ENCODE measurements around the gene EZR.

The EZR gene

DNA sequence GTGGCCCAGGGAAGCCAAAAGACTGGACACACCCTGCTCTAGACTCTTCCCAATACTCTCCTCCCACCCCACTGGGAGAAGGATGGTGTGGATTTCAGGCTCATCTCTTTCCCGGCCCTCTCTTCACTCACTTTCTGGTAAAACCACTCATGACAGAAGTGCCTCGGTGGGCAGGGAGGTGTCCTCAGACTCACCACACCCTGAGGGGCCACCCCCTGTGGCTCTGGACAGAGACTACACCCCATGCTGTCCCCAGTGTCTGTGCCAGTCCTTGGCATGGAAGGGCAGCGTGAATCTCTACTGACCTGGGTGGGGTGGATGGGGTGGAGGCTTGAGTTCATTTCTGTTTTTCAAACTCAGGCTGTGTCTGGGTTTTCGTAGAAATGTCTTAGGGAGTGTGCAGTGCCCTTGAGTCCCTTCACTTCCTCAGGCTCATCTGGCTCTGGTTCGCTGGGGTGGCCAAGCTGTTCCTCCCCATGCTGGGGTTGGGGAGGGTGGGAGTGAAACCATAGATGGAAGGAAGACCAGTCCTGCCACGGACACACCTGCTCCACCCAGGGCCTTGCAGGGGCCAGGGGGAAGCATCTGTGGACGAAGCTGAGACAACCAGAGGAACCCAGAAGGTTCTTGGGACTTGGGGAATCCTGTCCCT lies 59.1 kb downstream of the EZR start:
- no peak for DNase-seq (ENCODE audit: insufficient read length, low spot score)

DNA sequence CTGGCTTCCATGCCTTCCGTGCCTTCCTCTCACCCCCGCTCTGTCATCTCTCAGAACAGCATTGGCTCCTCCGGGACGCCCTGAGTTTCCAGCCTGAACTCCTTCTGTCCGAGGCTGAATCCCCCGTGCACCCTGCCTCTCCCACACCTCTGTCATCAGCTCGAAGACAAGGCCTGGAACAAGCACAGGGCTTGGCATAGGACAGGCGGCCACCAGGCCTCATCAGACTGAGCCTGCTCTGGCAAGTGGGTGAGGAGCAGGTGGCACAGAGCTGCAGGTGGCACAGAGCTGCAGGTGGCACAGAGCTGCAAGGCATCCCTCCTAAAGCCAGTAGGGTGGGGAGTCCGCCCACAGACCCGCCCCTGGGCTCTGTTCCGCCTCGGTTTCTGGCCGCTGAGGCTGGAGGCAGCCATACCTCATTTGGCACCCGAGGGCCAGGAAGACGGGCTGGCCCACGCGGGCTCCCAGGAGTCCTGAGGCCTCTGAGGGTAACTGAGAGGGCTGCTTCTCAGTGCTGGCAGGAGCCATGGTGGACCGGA lies 60.2 kb downstream of the EZR start:
- TF ChIP-seq, protein P1, sequence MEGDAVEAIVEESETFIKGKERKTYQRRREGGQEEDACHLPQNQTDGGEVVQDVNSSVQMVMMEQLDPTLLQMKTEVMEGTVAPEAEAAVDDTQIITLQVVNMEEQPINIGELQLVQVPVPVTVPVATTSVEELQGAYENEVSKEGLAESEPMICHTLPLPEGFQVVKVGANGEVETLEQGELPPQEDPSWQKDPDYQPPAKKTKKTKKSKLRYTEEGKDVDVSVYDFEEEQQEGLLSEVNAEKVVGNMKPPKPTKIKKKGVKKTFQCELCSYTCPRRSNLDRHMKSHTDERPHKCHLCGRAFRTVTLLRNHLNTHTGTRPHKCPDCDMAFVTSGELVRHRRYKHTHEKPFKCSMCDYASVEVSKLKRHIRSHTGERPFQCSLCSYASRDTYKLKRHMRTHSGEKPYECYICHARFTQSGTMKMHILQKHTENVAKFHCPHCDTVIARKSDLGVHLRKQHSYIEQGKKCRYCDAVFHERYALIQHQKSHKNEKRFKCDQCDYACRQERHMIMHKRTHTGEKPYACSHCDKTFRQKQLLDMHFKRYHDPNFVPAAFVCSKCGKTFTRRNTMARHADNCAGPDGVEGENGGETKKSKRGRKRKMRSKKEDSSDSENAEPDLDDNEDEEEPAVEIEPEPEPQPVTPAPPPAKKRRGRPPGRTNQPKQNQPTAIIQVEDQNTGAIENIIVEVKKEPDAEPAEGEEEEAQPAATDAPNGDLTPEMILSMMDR (IDR thresholded peaks at IDR 0.05; ENCODE audit: insufficient read depth, missing control alignments): no peak
- no peak for DNase-seq (ENCODE audit: insufficient read length, low spot score)
- no peak for FAIRE-seq

More for the DNA sequence above, 59.1 kb downstream of the EZR start:
- no peak for FAIRE-seq
- TF ChIP-seq, protein P1 (IDR thresholded peaks at IDR 0.05; ENCODE audit: insufficient read depth, missing control alignments): no peak

DNA sequence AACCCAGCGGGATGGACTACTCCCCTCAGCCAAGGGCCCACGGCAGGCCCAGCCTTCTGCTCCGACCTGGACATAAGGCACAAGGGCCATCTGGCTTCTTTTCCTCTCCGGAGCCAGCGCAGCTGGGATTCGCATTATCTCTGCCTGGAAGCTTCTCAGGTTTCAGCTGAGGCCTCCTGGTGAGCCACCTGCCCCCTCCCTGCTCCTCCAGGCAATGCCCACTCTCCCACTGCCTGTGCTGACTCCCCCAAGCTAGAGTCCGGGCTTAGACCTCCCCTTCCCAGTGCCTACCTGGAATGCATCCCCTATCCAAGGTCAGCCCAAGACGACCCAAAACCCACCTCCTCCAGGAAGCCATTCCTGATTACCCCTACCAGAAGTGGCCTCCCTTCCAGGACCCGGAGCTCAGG lies 60.7 kb downstream of the EZR start:
- no peak for FAIRE-seq
- DNase-seq (ENCODE audit: insufficient read length, low spot score): peak; percentile 93

DNA sequence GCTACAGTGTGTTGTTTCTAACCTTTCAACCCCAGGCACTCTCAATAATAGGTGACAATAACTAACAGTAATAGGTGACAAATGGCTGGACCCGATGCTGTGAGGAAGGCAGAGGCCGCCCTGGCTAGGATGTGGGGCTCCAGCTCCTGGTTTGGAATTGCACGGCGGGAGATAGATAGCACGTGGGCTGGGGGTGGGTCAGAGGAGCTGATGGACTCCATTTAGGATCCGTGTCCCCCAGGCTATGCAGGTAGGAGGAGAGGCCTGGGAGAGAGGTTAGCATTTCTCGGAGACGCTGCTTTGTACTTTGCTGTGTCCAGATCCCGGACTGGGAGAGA lies 61.4 kb downstream of the EZR start:
- no peak for FAIRE-seq
- TF ChIP-seq, protein P1 (IDR thresholded peaks at IDR 0.05; ENCODE audit: insufficient read depth, missing control alignments): no peak

More for the DNA sequence above, 60.7 kb downstream of the EZR start:
- TF ChIP-seq, protein P1 (IDR thresholded peaks at IDR 0.05; ENCODE audit: insufficient read depth, missing control alignments): no peak

DNA sequence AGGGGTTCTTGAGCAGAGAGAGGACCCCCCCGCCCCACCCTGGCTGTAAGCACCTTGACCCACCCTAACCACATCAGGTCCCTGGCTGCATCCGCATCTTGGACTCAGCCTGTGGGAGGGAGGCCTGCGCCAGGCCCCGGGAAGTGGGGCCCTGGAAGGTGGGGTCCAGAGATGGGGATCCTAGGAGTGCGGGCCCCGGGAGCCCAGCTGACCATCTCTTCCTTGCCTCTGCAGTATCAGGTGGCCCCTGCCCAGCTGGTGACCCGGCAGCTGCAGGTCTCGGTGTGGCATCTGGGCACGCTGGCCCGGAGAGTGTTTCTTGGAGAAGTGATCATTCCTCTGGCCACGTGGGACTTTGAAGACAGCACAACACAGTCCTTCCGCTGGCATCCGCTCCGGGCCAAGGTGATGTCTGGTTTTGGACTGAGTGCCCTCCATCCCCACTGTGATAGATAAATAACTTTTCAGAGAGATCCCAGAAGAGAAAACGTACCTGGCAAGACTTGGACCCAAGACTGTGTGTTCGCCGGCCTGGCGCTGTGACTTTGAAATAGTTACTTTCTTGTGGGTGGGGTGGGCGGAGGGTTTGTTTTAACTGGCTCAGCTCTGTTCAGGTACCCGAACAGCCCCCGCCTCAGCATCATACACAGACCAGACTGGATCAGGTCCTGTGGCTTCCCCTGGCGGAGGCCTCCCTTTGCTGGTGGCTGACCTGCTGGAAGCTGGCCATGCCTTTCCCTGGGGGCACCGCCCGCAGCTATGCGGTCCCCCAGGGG lies 62.0 kb downstream of the EZR start:
- TF ChIP-seq, protein P1 (IDR thresholded peaks at IDR 0.05; ENCODE audit: insufficient read depth, missing control alignments): no peak
- DNase-seq (ENCODE audit: insufficient read length, low spot score): no peak
- FAIRE-seq: no peak

More for the DNA sequence above, 61.4 kb downstream of the EZR start:
- no peak for DNase-seq (ENCODE audit: insufficient read length, low spot score)

DNA sequence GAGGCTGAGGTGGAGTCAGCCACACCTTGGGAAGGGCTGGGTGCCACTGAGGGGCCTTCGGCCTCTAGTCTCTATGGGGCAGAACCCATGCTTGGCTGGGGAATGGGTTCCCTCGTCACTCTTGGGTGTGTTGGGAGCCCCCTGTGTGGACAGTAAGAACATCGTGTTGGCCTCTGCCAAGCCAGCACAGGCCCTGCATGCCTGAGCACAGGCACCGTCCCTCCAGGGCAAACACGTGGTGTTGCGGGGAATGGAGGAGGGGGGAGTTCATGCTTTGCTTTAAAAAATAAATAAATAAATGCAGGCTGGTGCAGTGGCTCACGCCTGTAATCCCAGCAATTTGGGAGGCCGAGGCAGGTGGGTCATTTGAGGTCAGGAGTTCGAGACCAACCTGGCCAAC lies 63.0 kb downstream of the EZR start:
- FAIRE-seq: no peak
- no peak for DNase-seq (ENCODE audit: insufficient read length, low spot score)
- TF ChIP-seq, protein P1 (IDR thresholded peaks at IDR 0.05; ENCODE audit: insufficient read depth, missing control alignments): no peak

DNA sequence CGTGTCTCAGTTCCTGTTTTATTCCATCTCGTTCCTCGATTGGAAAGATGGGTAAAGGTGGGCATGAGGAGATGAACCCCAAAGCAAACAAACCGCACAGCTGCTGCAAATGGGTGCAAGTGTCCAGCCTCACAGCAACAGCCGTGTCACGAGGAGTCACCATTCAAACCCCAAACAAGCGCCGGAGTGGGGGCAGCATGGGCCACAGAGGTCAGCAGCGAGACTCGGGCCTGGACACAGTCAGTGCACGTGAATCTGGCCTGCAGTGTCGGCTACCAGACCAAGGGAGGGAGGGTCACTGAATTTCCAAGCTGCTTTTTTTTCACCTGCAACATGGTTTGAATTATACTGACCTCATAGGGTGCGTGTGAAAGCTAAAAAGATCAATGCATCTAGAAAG lies 63.5 kb downstream of the EZR start:
- no peak for FAIRE-seq
- TF ChIP-seq, protein P1 (IDR thresholded peaks at IDR 0.05; ENCODE audit: insufficient read depth, missing control alignments): no peak
- no peak for DNase-seq (ENCODE audit: insufficient read length, low spot score)

Measured in D721Med (cell line).